ENCODE measurements around the gene PREX1.

PREX1 gene

DNA sequence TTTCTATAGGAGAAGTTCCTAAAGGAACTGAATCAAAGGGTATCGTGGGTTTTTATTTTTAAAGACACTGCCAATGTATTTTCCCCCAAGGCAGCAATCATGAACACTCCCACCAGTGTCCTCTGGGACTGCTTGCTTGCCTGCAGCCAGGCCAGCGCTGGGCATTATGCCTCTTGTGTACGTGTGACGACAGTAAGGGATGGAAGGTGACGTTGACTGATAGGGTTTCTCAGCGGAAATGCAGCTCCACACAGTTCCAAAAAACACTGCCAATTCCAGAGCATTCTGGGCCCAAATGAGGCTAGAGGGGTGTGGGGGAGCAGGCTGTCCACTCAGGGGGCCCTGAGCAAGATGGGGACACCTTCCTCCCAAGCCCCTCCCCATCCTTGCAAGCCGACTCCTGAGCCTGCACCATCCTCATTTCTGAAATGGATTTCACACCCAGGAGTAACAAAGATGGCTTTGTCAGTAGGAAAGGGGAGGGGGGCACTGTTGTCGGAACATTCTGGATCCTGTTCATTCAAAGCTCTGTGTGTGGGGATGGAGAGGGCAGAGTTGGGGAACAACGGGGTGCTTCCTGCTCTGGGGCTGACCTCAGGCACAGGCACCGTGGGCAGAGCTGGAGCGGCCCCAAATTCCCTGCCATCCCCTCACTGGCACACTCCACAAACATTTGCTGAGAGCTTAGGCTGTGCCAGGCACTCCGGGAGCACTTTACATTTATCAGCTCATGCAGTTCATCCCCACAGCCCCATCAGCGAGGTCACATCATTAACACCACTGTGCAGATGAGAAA lies 20.0 kb downstream of the PREX1 start:
- DNase-seq, result no peak

DNA sequence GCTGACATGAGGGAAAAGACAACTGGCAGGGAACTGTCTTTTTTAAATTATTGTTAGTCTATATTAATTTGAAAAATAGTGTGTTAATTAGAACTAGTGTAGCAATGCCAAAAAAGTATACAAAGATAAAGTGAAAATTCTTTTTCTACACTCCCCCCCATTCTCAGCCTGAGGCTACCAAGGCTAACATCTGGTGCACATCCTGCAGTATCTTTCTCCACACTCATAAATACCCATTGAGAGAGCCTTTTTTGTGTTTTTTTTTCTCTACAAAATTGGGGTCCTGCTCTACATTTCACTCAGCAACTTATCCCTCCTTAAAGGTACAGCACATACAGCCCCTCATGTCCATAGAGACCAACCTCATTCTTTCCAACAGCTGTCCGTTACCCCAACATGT lies 20.7 kb downstream of the PREX1 start:
- DNase-seq, result no peak

DNA sequence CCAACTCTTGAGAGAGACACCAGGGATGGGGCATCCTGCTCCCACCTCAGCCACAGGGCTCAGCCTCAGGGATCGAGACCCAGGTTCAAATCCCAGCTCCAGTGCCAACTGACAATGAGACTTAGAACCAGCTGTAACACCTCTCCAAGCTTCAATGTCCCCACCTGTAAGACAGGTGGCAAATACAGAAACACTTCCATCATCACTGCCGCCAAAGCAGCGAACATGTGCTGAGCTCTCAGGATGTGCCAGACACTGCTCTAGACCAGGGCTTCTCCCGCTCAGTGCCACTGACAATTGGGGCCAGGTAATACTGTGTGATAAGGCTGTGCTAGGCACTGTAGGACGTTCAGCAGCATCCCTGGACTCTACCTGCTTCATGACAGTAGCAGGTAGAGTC lies 22.1 kb downstream of the PREX1 start:
- no peak for DNase-seq

DNA sequence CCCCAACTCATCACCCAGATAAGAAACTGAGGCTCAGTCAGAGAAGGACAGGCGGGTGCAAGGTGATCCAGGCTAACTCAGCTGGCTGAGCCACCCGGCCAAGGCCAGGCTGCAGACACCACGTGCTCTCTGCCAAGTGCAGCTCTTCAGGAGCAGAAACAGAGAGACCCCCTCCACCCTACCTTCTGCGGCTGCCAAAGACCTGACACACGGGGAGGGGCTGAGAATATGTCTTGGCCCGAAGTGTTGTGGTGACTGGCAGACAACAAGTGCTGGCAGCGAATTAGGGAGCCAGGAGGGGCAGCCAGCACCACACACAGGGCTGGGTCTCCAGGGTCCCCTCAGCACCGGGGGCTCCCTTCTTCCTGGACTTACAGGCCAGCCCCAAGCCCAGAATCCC lies 22.5 kb downstream of the PREX1 start:
- no peak for DNase-seq

DNA sequence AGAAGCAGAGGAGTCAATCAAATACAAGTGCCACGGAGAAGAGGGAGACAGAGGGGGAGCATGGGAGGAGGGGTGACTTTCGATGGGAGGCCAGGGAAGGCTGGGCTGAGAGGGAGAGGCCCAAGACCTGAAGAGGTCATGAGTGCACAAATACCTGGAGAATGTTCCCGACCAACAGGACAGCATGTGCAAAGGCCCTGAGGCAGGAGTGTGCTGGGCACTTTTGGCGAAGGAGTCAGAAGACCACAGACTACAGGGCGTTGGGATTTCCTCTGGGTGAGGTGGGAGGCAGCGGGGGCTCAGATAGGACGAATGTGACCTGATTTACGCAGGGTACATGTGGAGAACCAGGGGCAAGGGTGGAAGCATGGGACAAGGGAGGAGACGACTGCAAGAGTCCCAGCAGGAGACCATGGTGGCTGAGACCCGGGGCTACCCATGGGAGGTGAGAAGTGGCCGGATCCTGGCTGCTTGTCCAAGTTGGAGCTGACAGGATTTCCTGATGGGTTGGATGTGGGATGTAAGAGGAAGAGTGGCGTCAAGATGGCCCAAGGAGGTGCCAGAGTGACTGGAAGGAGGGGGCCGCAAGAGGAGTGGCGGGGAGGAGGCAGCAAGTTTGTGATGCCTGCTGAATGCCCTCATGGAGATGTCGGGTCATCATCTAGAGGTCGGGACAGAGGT lies 23.4 kb downstream of the PREX1 start:
- DNase-seq, result no peak

DNA sequence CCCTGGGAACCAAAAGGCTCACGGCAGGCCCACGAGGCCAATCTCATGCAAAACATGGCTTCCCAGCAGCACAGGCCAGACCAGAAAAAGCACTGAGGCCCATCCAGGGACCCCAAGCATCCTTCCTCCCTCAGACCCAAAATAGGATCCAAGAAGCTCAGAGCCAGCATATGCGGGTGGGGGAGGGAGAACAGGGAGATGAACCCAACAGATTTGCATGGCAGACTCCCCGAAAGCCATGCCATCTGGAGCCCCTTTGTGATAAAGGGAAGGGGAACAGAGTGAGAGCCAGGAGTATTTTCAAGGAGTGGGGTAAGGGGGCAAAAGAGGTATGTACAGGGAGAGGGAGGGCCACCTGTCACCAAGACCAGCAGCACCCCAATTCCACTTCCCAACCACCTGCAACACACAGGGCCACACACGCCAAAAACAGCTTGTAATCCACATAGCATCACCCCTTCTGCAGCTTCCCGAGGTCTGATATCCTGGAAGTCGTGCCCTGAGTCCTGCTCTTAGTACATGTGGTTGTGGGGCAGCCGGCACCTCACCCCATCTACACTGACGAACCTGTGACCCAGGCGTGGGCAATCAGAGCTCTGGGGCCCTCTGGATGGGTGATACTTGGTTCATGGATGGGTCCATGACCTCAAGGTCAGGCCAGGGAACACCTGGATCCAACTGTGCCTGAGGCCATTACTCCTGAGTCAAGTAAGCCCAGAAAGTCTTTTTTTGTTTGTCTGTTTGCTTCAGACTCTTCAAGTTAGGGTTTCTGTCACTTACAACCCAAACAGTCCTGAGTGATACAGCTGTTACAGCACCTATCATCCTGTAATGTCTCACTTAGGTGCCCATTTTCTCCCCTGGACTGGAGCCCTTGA lies 24.4 kb downstream of the PREX1 start:
- no peak for DNase-seq

DNA sequence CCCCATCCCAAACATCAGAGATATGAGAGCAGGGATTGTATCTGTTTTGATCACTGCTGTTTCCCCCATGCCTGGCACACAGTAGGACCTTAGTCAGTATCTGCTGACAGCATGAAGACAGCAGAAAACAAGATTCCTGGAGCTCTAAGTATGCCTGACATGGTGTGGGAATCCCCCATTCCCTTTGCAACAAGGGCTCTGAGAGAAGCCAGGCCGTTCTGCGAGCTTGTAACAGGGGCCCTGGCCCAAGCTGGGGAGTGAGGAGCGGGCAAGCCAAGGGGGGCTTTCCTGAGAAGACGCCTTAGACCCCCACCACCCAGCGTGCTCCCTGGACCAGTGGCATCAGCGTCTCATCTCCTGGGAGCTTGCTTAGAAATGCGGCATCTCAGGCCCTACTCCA lies 25.2 kb downstream of the PREX1 start:
- no peak for DNase-seq

DNA sequence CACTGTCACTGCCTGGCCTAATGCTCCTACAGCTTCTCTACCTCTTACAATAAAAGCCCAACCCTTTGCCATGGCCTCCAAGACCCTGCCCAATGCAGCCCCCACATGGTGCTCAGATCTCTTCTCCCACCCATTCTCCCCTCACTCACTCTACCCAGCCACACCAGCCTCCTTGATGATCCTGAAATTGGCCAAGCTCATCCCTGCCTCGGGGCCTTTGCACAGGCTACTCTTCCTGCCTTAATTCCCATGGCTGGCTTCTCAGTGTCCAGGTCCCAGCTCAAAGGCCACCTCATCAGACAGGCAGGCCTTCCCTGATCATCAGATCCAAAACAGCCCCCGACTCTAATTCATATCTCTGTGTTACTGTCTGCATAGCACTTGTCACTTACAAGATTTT lies 25.6 kb downstream of the PREX1 start:
- no peak for DNase-seq

DNA sequence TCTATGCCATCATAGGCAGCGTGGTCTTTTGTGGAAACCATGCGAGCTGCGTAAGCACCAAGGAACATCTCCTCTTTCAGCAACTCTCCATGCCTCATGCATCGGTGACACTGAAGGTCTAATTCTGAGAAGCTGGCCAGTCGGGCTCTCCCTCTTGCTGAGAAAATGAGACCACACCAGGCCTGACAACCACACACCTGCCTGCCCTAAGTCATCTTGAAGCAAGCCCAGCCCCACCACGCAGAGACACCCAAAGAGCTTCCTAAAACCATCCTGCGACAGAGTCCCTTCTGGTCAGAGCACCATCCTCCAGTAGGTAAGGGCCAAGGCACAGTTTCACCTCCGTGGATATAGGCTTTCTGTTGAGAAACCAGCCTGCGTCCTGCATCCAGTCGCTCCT lies 26.6 kb downstream of the PREX1 start:
- DNase-seq, result no peak

DNA sequence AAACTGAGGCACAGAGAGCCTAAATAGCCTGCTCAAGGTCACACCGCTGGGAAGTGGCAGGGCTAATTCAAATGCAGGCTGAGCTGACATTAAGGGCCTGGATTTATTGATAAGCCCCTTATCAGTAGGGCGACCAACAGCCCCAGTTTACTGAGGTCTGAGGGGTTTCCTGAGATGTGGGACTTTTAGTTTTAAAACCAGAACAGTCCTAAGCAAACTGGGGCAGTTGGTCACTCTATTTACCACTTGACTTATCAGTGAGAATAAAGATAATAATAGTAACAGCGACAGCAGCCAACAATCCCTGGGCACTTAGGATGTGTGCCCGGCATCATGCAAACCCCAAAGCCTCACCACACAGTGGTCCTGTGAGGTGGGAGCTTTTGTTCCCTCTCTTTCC lies 27.6 kb downstream of the PREX1 start:
- no peak for DNase-seq

DNA sequence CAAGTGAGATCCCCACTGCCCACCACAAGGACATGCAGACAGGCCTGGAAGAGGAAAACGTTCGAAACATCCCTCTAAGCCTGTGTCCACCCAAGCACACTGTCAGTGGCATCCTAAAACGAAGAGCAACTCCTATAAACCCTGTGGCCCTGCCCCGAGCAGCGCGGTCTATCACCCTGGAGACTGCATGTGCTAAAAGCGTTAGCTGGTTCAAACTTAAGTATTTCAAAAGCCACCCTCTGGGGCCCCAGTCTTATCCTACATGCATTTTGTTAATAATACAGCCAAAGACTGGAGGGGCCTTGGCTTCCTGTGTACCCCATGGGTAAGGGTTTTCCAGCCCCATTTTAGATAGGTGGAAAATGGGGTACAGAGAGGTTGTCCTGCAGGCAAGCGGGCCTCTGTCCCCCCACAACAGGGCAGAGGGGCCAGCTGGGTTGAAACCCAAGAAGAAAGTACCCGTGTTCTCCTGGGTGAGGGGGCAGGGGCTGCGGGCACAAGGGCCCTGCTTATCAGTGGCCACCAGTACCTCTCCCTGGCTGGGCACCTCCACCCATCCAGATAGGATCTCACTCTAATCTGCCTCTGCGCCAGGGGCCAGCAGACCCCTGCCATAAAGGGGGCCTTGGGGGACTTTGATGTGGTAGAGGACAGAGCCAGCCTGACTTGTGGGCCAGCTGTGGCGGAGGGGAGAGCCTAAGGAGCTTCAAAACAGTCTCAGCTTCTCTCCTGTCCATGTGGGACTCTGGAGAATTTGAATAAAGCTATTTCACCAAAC lies 28.3 kb downstream of the PREX1 start:
- no peak for DNase-seq

DNA sequence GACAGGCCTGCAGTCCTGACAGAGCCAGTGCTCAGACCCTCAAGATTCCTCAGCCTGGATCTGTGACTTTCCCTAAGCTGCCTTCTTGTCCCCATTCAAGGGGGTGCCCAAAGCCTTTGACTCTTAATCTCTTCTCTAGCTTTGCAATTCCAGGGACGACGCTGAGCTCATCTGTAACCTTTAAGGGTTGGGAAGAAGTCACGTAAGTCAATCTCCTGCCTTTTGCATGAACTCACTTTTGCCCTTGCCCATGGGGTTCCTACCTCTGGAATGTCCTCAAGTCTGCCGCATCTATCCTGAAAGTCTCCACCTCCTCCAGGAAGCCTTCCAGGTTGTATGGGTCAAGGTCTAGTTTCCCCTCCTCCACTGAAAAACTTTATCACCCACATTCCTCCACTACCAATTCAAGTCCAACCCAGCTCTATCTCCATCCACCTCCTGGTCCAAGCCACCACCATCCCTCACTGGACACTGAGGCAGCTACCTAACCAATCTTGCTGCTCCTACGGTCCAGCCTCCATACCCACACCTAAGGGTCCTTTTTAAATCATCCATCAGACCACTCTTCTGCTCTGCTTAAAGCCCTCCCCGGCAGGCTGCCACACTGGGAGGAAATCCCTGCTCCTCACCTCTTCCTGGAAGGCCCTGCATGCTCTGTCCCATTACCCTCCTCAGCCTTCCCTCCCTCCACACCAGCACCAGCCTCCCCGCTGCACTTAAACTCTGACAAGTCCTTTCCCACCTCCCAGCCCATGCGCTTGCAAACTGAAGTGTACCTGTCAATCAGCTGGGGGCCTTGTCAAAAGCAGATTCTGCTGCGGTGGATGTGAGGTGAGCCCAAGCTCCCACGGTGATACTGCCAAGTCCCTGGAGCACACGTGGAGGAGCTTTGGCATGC lies 29.7 kb downstream of the PREX1 start:
- DNase-seq, result no peak

DNA sequence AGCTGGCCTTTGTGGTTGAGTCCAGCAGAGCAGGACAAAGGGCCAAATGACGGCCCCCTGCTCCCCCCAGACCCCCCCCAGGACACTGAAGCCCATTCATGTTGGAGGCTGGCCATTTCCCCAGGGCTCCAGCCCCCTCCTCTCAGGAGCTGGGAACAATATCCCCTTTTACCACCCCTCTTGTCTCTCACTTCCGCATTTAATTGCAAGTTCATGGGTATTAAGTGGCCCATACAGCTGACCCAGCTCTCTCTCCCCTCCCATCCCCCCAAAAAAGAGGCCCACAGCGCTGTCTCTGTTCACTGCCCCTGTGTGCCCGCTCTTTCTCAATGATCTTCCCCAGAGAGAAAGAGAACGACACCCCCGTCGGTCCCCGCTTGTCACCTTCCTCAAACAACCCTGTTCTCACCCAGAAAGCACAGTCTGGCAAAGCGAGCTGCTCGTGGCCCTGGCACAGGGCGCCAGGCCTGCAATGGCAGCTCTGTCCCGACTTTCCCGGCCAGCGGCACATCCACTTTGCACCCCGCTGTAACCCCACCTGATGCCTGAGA lies 30.4 kb downstream of the PREX1 start:
- no peak for DNase-seq

DNA sequence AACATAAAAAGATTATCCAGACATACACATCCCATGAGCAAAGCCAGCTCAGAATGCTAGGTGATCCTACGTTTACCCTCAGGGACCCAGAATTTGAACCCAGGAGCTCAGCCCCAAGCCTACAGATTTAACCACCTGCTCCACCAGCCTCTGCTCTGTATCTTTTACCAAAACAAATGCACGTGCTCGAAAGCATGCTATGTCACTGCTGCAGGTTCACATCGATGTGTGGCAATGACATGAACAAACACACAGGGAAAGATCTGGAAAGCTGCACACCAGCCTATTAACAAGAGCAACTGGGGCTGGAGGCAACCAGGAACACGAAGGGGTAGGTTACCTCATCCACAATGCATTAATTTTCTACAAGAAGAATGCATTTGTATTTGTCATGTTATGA lies 32.1 kb downstream of the PREX1 start:
- no peak for DNase-seq

DNA sequence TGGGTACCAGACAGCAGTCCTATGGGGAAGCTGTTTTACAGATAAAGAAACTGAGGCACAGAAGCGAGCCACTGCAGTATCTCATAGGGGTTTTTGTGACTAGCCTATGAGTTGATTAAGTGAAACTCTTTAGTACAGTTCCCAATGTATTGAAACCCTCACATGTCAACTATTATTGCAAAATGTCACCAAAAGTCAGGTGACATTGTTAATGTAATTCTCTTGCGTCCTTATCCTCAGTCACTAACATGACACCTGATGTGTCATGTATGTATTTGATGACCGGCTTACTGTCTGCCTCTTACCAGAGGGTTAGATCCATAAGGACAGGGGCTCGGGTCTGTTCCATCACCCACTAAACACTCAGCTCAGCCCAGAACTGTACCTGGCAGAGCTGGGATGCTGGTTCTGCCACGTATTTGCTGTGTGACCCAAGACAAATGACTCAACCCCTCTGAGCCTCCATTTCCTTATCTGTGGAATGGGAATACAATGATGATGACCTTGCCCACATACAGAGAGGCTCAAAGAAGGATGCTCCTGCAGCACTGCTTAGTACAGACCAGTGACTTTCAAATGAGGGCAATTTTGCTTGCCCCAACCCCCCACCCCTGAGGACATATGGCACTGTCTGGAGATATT lies 32.9 kb downstream of the PREX1 start:
- DNase-seq, result no peak

DNA sequence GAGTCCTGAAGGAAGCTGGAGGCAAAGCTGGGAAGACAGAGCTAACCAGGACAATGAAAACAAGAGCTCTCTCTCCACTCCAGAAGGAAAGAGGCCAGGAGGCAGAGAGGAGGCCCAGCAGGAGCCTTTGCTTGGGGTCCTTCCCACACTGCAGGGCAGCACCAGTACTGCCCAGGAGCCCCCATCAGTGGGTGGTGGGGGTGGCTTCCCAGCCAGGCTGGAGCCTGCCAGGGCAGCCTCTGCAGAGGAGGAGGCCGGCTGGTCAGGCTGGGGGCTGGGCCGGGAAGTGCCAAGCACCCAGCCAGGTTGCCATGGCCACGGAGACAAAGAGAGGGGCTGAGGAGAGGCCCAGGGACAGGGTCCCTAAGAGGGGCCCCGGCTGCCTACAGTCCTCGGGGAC lies 33.4 kb downstream of the PREX1 start:
- DNase-seq, result no peak

DNA sequence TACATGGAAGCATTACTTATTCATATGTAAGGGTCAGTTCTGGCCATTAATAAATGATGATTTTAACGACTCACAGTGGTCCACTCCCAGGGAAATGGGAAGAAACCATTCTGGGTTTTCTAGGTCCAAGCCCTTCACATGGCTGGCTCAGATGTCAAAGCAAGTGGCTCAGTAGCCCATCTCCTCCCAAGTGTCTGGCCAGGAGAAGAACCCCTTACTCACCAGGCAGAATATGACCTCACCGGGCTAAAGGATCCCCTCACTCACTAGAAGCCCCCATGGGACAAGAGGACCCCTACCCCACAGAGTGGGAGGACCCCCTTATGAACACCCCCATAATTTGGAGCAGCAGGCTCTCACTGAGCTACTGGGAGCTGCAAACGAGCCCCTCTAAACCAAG lies 34.0 kb downstream of the PREX1 start:
- no peak for DNase-seq

DNA sequence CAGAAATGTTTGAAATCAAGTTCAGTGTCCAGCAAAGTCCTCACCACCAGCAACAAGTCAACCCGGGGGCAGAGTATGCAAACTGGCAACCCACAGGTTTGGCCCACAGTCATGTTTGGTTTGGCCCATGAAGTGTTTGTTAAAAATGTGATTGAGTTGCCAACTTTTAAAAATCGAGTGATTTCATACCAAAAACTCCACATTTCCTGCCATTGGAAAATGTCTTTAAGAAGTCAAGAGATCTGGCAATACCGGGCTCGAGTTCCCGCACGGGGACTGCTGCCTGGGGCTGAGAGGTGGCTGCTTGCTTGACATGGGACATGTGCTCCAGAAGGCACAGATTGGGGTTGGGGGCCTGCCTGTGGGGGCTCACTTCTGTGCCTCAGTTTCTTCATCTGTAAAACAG lies 36.1 kb downstream of the PREX1 start:
- DNase-seq, result no peak

DNA sequence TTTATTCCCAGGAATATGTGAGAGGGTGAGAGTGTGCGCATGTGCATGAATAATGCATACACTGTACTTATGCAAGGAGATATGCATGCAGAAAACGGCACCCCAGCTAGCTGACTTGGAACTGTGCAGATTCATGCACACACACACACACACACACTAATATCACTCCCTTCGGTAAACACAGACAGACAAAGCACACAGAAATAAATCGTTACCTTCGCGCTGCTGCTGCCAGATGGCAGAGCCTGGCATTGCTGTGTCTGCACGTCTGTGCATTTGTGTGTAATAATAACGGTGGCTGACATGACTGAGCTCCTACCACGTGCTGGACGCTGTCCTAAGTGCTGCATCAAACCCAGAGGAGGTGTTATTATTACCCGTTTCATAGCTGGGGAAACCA lies 36.8 kb downstream of the PREX1 start:
- DNase-seq, result no peak

DNA sequence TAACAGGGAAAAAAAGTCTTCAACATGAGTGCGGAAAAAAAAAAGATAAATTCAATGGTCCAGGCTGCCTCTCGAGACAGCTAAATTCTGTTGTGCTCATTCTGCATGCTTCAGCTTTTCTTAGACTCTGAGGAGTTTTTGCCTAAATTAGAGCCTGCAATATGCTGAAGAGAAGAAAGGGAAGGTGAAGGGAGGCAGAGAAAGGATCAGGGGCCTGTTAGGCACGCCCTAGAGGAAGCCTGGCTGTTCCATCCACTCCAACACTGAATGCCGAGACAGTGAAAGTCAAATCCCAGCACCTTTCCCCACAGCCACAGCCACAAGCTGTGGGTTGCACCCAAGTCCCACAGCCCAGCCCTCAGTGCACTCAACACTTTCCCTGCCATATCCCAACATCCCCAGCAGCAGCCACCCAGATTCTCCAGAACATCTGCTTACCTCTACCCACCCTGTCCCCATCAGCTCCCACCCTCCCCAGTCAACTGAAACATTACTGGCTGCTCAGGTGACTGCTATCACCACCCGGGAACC lies 37.3 kb downstream of the PREX1 start:
- no peak for DNase-seq

Measured in Kasumi-1 (cell line).